Measurements from ENCODE around the gene CNN1.
"Not testable (repeated sequence)": the region's sequence is repeated elsewhere in the genome, so short reads cannot be mapped to it uniquely, and the experiment has no call there.

The CNN1 gene

GRCh38 chr19:11566164-11566563 is 27.5 kb downstream of the CNN1 start:
- no peak for DNase-seq

- DNase-seq, result no peak
These were observed 31.4 kb downstream of the CNN1 start for GRCh38 chr19:11570039-11570462.

GRCh38 chr19:11573354-11573753 is 34.7 kb downstream of the CNN1 start:
- DNase-seq, result not testable (repeated sequence)

GRCh38 chr19:11573763-11574162 is 35.1 kb downstream of the CNN1 start:
- DNase-seq, result not testable (repeated sequence)

DNA sequence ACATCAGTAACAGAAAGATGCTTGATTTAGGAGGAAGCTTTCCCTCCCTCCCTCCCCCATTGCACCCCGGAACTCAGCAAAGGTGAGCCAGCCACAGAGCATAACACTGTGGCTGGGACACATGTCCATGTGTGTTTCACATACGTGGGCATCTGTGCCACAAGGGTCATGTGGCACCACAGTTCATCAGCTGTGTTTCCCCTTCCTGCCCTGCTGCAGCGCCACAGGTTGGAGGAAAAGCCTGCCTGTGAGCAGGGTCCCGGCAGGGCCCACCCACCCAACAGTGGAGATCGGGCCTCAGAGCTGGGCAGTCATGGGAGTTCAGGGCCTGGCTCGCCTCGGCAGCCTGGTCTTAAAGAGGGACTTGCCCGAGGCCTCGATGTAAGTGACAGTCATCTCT is 36.0 kb downstream of the CNN1 start:
- DNase-seq, result no peak

GRCh38 chr19:11576227-11576626 is 37.6 kb downstream of the CNN1 start:
- no peak for DNase-seq

DNA sequence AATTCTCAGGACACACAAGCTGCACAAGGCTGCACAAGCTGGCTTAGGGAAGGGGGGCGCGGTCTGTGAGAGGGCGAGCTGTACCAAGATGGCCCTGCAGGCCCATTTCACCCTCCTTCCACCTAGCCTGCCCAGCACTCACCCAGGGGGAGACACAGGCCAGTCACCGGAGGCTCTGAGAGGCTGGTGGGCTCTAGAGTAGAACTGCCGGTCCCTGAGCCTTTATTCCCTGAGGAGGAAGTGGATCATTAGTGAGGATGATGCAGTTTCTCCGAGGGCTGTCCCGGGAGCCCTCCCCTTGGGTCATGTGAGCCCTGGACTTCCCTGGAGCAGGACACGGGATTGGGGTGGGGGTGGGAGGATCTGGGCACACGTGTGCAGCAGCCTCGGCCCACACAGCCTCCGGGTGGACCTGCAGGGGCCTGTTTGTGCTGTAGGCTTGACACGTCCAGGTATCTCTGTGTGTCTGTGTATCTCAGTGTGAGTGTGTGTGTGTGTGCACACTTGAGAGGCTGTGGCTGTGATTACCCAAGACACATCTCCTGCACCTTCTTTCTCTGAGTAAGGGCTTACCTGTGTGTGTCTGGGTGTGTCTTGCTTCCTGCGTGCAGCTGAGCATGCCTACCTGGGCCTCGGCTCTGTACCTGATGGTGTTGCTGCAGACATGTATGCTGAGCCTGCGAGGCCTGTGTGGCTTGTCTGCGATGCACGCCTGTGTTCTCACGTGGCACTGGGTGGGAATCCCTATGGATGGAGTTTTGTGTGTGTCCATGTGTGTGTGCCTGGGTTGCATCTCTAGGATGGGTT is 39.0 kb downstream of the CNN1 start, which contains the start of gene ACP5:
Gene ACP5 (minus strand): TSS at position 195 of the 807 bp plus-strand sequence. CDS start 328 bp downstream, outside the sequence.
- DNase-seq, result no peak

DNA sequence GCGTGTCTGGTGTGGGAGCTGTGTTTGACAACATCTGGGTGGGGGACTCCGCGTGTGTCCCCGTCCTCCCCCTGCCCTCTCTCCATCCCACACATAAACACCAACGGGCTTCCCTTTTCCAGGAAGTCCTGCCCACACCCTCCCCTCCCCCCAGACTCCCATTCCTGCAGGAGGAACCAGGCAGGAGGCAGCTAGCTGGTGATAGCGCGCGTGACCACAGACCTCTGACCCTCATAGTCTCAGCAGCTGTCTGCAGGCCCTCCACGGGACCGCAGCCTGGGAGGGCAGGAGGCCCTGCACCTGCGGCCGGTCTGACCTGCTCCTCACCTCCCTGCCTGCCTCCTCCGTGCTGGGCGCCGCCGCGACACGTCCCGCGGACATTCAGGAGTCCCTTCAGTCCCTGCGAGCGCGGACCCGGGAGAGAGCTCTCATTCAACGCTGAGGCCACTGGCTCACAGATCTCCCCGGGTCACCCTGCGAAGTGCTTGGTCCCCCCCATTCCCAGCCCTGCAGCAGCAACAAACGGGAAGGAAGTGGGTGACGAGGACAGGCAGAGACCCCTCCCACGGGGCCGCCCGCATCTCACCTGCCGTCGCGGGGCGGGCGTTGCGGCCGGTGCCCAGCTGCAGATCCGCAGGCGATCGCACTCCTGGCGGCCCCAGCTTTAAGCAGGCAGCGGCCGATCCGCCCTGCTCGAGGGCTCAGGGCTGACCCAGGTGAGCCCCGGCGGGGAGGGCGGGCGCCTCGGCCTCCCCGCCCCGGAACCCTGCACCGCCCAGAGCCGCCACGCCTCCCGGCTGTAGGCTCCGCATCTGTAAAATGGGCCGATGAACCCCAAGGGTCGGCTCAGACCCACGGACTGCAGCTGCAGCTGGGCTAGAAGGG is 39.8 kb downstream of the CNN1 start:
- peak in 1 of 14 donors; percentile 8 for DNase-seq

- no peak for DNase-seq
These were observed 41.5 kb downstream of the CNN1 start for GRCh38 chr19:11580116-11580515.

GRCh38 chr19:11581740-11582139 is 43.1 kb downstream of the CNN1 start:
- no peak for DNase-seq

DNA sequence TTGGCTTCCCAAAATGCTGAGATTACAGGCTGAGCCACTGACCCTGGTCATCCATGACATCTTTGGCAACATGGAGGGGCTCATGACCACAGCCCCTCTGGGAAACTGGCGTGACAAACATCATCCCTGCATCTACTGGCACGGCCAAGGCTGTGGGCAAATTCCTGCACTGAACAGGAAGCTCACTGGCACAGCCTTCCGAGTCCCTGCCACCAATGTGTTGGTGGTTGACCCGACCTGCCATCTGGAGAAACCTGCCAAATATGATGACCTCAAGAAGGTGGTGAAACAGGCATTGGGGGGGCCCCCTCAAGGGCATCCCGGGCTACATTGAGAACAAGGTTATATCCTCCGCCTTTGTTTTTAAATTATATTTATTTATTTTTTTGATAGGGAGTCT is 47.7 kb downstream of the CNN1 start:
- no peak for DNase-seq

DNA sequence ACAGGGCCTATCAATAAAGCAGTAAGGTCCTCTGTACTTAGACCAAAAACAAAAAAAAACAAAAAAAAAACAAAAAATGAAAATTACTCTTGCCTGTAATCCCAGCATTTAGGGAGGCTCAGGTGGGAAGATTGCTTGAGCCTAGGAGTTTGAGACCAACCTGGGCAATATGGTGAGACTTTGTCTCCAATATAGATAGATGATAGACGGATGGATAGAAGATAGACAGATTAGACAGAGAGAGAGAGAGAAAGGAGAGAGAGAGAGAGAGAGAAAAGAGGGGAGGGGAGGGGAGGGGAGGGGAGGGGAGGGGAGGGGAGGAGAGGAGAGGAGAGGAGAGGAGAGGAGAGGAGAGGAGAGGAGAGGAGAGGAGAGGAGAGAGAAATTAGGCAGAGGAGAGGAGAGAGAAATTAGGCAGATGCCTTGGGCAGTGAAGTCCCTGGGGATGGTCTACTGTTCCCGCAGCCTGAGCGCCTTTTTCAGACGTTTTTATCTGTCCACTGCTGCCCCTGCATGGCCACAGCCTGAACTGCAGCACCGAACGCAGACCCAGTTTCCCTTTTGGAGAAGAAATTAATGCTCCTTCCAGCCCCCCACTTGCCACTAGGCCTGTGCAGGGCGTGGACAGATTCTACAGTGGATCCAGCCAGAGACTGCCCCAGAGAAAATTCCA is 48.8 kb downstream of the CNN1 start:
- peak in 12 of 14 donors; percentile 2 to 69 (median 34) for DNase-seq

GRCh38 chr19:11587975-11588631 is 49.5 kb downstream of the CNN1 start:
- DNase-seq, result peak in 1 of 14 donors; percentile 26

DNA sequence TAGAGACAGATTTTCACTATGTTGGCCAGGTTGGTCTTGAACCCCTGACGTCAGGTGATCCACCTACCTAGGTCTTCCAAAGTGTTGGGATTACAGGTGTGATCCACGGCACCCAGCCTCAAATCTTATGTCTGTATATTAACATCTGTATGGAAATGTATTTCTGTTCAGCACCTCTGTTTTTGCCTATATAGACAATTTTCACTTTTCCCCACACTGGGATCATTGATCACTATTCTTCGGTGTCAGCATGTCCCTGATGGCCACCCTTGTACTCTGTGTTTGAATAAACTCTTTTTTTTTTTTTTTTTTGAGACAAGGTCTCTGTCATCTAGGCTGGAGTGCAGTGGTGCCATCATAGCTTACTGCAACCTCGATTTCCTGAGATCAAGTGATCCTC is 55.4 kb downstream of the CNN1 start:
- DNase-seq, result no peak

GRCh38 chr19:11596156-11596555 is 57.5 kb downstream of the CNN1 start:
- no peak for DNase-seq

GRCh38 chr19:11597202-11598102 is 58.8 kb downstream of the CNN1 start, which contains the start of gene ZNF627:
Gene ZNF627 (plus strand): TSS chr19:11597483. CDS start chr19:11597628, 145 bp downstream.
- DNase-seq, result peak; percentile 61 to 96 (median 93)

DNA sequence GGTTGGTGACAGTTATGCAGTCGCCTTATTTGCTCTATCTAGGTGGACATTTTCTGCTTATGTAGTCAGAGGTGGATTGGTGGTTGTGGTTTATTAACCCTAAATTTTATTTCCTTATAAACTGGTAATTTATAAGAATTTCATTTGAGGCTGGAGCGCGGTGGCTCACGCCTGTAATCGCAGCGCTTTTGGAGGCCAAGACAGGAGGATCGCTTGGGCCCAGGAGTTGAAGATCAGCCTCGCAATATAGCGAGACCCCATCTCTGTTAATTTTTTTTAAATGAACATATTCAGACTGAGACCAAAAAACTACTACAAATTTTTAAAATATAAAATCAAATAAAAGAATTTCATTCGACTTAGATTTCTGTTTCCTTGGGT is 59.4 kb downstream of the CNN1 start:
- DNase-seq, result no peak

DNA sequence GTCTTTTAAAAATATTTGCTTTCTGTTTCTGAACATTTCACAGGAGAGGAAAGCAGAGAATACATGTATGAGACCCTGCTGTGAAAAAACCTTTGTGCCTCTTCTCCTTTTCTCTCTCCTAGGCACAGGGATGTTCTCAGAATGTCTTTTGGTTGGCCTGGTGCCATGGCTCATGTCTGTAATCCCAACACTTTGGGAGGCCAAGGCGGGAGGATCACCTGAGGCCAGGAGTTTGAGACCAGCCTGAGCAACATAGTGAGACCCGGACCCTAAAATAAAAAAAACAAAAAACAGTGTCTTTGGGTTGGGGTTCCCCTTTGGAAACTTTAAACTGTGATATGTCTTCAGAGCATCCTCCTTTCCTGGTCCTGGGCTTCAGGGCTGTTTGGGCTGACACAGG is 60.1 kb downstream of the CNN1 start:
- no peak for DNase-seq

- not testable (repeated sequence) for DNase-seq
These were observed 61.1 kb downstream of the CNN1 start for GRCh38 chr19:11599704-11600103.

Measured in C1 segment of cervical spinal cord (tissue), 14 donors.